ENCODE data around the gene CD2AP. TPM values are rescaled to one million over a fixed set of nuclear protein-coding genes. Genes with fewer than 3 reads are reported as not detected.
"Not testable (repeated sequence)": the region's sequence is repeated elsewhere in the genome, so short reads cannot be mapped to it uniquely, and the experiment has no call there.

CD2AP gene
- total RNA-seq, 1 donor: 30.4 TPM

DNA sequence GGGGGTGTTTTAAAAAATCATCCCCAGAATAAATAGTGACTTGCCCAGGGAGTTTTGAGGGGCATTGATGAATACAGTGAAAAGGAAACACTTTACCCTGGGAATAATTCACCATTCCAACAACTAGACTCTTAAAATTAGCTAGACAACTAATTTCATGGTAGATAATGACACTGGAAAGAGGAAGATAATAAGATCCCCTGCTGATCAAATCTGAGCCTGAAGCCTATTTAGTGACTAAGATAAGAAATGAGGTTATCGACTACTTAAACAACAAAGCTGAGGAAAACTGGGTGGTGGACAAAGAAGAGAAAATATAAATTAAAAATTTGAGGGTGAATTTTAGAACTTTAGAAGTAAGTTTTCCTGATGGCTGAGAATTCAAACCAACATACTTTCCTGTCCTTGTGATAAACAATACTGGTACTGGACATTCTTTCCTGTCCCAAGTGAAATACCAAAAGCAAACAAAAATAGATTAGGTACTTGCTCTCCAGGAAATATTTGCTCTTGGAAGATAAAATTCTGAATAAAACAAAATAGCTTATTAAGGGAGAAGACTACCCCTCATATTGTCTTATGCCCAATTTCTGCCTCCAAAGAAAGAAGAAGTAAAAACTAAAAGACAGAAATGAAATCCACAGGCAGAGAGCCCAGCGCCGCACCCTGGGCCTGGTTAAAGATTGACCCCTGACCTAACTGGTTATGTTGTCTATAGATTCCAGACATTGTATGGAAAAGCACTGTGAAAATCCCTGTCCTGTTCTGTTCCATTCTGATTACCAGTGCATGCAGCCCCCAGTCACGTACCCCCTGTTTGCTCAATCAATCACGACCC is 156.8 kb downstream of the CD2AP start:
- H3K27me3 ChIP-seq (ENCODE audit: insufficient read depth, low read length): peaks cover 5% of the 10 kb centered on the region
- H3K9me3 ChIP-seq (ENCODE audit: low read depth, low read length): no peaks in the 10 kb centered on the region
- peaks cover 6% of the 10 kb centered on the region for H3K4me1 ChIP-seq (ENCODE audit: insufficient read depth, low read length)
- TF ChIP-seq, protein P1, sequence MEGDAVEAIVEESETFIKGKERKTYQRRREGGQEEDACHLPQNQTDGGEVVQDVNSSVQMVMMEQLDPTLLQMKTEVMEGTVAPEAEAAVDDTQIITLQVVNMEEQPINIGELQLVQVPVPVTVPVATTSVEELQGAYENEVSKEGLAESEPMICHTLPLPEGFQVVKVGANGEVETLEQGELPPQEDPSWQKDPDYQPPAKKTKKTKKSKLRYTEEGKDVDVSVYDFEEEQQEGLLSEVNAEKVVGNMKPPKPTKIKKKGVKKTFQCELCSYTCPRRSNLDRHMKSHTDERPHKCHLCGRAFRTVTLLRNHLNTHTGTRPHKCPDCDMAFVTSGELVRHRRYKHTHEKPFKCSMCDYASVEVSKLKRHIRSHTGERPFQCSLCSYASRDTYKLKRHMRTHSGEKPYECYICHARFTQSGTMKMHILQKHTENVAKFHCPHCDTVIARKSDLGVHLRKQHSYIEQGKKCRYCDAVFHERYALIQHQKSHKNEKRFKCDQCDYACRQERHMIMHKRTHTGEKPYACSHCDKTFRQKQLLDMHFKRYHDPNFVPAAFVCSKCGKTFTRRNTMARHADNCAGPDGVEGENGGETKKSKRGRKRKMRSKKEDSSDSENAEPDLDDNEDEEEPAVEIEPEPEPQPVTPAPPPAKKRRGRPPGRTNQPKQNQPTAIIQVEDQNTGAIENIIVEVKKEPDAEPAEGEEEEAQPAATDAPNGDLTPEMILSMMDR (IDR thresholded peaks at IDR 0.05; ENCODE audit: extremely low read depth, low read depth, low read length): no peak
- no peak for DNase-seq (ENCODE audit: insufficient read length, low spot score, missing footprints)
- no peaks in the 10 kb centered on the region for H3K36me3 ChIP-seq (ENCODE audit: insufficient read depth, low read length)
- H3K4me2 ChIP-seq (ENCODE audit: insufficient read depth, low read length): no peak overlapping the region
- no peaks in the 10 kb centered on the region for H3K79me2 ChIP-seq (ENCODE audit: insufficient read depth, low read length)
- H3K27ac ChIP-seq (ENCODE audit: low read depth, low read length): no peak overlapping the region
- H3K4me3 ChIP-seq (ENCODE audit: insufficient read depth, low read length): no peak overlapping the region
- no peaks in the 10 kb centered on the region for H4K20me1 ChIP-seq (ENCODE audit: insufficient read depth, low read length)
- H2AFZ ChIP-seq (ENCODE audit: low read length): no peak overlapping the region

DNA sequence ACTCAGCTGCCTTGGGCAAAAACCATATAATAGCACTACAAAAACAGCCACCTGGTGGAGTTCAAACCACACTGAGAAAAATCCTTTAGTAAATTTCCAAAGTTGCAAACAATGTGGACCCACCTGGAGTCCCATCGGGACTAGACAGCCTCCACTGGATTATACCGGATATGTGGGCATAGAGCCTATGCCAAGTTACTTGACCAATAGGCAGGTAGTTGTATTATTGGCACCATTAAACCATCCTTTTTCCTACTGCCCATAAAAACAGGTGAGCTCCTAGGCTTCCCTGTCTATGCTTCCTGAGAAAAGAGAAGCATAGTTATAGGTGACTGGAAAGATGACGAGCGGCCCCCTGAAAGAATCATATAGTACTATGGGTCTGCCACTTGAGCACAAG is 169.1 kb downstream of the CD2AP start:
- no peaks in the 10 kb centered on the region for H4K20me1 ChIP-seq (ENCODE audit: insufficient read depth, low read length)
- H3K27ac ChIP-seq (ENCODE audit: low read depth, low read length): no peak overlapping the region
- no peak overlapping the region for H3K4me2 ChIP-seq (ENCODE audit: insufficient read depth, low read length)
- H3K27me3 ChIP-seq (ENCODE audit: insufficient read depth, low read length): no peaks in the 10 kb centered on the region
- peaks cover 5% of the 10 kb centered on the region for H3K4me1 ChIP-seq (ENCODE audit: insufficient read depth, low read length)
- H3K4me3 ChIP-seq (ENCODE audit: insufficient read depth, low read length): no peak overlapping the region
- H3K9me3 ChIP-seq (ENCODE audit: low read depth, low read length): no peaks in the 10 kb centered on the region
- no peaks in the 10 kb centered on the region for H3K79me2 ChIP-seq (ENCODE audit: insufficient read depth, low read length)
- TF ChIP-seq, protein P1 (IDR thresholded peaks at IDR 0.05; ENCODE audit: extremely low read depth, low read depth, low read length): no peak
- DNase-seq (ENCODE audit: insufficient read length, low spot score, missing footprints): no peak
- H3K36me3 ChIP-seq (ENCODE audit: insufficient read depth, low read length): no peaks in the 10 kb centered on the region
- H2AFZ ChIP-seq (ENCODE audit: low read length): no peak overlapping the region

DNA sequence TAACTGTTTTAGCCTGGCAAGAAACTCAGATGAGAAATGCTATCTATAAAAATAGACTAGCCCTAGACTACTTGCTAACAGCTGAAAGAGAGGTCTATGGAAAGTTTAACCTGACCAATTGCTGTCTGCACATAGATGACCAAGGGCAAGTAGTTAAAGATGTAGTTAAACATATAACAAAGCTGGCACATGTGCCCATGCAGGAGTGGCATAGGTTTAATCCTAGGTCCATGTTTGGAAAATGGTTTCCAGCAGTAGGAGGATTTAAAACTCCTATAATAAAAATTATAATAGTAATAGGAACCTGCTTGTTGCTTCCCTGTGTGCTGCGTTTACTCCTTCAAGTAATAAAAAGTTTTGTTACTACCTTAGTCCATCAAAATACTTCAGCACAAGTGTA is 169.6 kb downstream of the CD2AP start:
- Histone ChIP-seq H3K9me3 (ENCODE audit: low read depth, low read length) (no peaks in the 10 kb centered on the region), H3K27me3 (ENCODE audit: insufficient read depth, low read length) (no peaks in the 10 kb centered on the region), H3K36me3 (ENCODE audit: insufficient read depth, low read length) (no peaks in the 10 kb centered on the region), H3K79me2 (ENCODE audit: insufficient read depth, low read length) (no peaks in the 10 kb centered on the region), H2AFZ (ENCODE audit: low read length) (no peak overlapping the region), H4K20me1 (ENCODE audit: insufficient read depth, low read length) (no peaks in the 10 kb centered on the region), H3K4me1 (ENCODE audit: insufficient read depth, low read length) (peaks cover 5% of the 10 kb centered on the region), H3K27ac (ENCODE audit: low read depth, low read length) (no peak overlapping the region), H3K4me2 (ENCODE audit: insufficient read depth, low read length) (no peak overlapping the region), H3K4me3 (ENCODE audit: insufficient read depth, low read length) (no peak overlapping the region)
- TF ChIP-seq, protein P1 (IDR thresholded peaks at IDR 0.05; ENCODE audit: extremely low read depth, low read depth, low read length): no peak
- no peak for DNase-seq (ENCODE audit: insufficient read length, low spot score, missing footprints)

DNA sequence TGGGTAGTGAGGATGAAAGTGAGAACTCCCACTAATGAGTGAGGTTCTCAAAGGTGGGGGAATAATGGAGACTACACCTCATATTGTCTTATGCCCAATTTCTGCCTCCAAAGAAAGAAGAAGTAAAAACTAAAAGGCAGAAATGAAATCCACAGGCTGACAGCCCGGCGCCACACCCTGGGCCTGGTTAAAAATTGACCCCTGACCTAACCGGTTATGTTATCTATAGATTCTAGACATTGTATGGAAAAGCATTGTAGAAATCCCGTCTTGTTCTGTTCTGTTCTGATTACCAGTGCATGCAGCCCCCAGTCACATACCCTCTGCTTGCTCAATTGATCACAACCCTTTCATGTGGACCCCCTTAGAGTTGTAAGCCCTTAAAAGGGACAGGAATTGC is 170.0 kb downstream of the CD2AP start:
- H2AFZ ChIP-seq (ENCODE audit: low read length); H3K27me3 ChIP-seq (ENCODE audit: insufficient read depth, low read length); H3K4me3 ChIP-seq (ENCODE audit: insufficient read depth, low read length); H3K4me1 ChIP-seq (ENCODE audit: insufficient read depth, low read length); H3K79me2 ChIP-seq (ENCODE audit: insufficient read depth, low read length); H3K9me3 ChIP-seq (ENCODE audit: low read depth, low read length); H4K20me1 ChIP-seq (ENCODE audit: insufficient read depth, low read length); DNase-seq (ENCODE audit: insufficient read length, low spot score, missing footprints); H3K36me3 ChIP-seq (ENCODE audit: insufficient read depth, low read length); H3K4me2 ChIP-seq (ENCODE audit: insufficient read depth, low read length); H3K27ac ChIP-seq (ENCODE audit: low read depth, low read length): not testable (repeated sequence)
